SK-N-SH (cell line): ENCODE results near the gene RADIL.

Experiments used
- CTCF ChIP-seq: fragments of 200-600 bp; sonication (generic); IDR thresholded peaks from 2 replicates; pipeline ENCODE4 v1.6.1; 2017; ENCODE audit warnings: antibody characterized with exemption, mild to moderate bottlenecking, moderate library complexity
- EP300 ChIP-seq, 2 experiments: IDR thresholded peaks; 2 replicates each; pipeline versions ENCODE4 v1.4.0 to v1.6.1; 2012; ENCODE audit warnings: borderline replicate concordance in 1 of 2, low read depth in 1 of 2, low read length in 1 of 2
- FOXJ3 ChIP-seq: sonication (generic); formaldehyde crosslinking; IDR thresholded peaks from 2 replicates; pipeline ENCODE4 v1.5.1; 2020; ENCODE audit warnings: mild to moderate bottlenecking, missing genetic modification reagents
- MAX ChIP-seq: IDR thresholded peaks from 2 replicates; pipeline ENCODE4 v1.4.0; 2012; ENCODE audit warnings: low read depth
- MXI1 ChIP-seq: IDR thresholded peaks from 2 replicates; pipeline ENCODE4 v1.6.1; 2012; ENCODE audit warnings: mild to moderate bottlenecking, low read depth, low read length, improper control_type of control experiment
- NFIC ChIP-seq: IDR thresholded peaks from 2 replicates; pipeline ENCODE4 v1.4.0; 2012; ENCODE audit warnings: borderline replicate concordance
- NRF1 ChIP-seq: IDR thresholded peaks from 2 replicates; pipeline ENCODE4 v1.6.1; 2012; ENCODE audit warnings: low read depth, mild to moderate bottlenecking, low read length
- REST ChIP-seq: IDR thresholded peaks from 2 replicates; pipeline ENCODE4 v1.6.1; 2012; ENCODE audit warnings: mild to moderate bottlenecking, low read depth, low read length, moderate library complexity
- TAF1 ChIP-seq: IDR thresholded peaks from 2 replicates; pipeline ENCODE4 v1.6.1; 2012; ENCODE audit warnings: low read depth, mild to moderate bottlenecking, low read length, moderate library complexity, borderline replicate concordance
- TEAD4 ChIP-seq: IDR thresholded peaks from 2 replicates; pipeline ENCODE4 v1.4.0; 2012; ENCODE audit warnings: mild to moderate bottlenecking, borderline replicate concordance; ENCODE audit not compliant: insufficient read depth
- USF2 ChIP-seq: fragments of 150-350 bp; IDR thresholded peaks from 2 replicates; pipeline ENCODE4 v1.6.1; 2017; ENCODE audit warnings: antibody characterized with exemption, low read length, low read depth, borderline replicate concordance

- TF ChIP-seq EP300 (IDR thresholded peaks at IDR 0.05; ENCODE audit: borderline replicate concordance in 1 of 2, low read depth in 1 of 2, low read length in 1 of 2) (no peak), CTCF (no peak), TEAD4 (no peak), MAX (no peak), REST (no peak), MXI1 (no peak), FOXJ3 (CRISPR knock-in tag) (no peak), USF2 (no peak), TAF1 (no peak), NRF1 (no peak), NFIC (no peak)
Measured at GRCh38 chr7:4854916-4855315, 28.6 kb downstream of the RADIL start.
